Stimulated activated CD4-positive, alpha-beta T cell treated with anti-CD3 and anti-CD28 coated beads, Interleukin-1b, Interleukin-23, amount 100 ng/mL, for 4 hours (primary cell): ENCODE measurements around the gene CDC14B.
"Not testable (repeated sequence)": the region's sequence is repeated elsewhere in the genome, so short reads cannot be mapped to it uniquely, and the experiment has no call there.

Source experiments
- DNase-seq, 2 donors: peaks; one replicate each; pipeline ENCODE4 v3.0.0-alpha.2; 2020; ENCODE audit warnings: low read depth in 2 of 2

The CDC14B gene

DNA sequence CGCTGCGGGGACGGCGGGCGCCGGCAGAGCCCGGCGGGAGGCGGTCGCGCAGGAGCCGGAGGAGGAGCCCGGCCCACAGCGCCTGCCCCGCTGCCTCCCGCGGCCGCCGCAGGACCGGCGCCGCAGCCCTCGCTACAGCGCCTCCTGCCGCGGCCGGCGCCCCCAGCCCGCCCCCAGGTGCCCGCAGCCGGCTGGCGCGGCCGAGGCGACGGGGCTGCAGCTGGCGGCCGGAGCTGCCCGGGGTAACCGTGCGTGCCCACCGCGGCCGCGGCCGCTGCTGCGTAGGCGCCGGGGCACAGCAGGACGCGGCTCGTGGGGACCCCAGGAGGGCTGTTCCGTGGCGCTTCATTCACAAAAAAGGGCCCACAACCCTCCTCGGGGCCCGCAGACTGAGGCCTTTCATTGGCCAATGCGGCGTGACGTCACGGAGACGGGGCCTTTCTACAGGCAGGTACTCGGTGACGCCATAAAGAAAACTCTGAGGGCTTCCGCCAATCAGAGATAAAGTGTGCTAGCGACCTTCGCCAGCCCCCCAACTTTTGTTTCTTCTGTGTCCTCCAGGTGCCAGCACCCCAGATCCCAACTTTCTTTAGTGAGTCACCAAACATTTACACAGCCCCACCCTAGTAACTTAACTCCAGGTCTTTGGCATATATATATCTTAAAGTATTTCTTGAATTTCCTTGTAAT lies at the start of gene CDC14B:
CDC14B (minus strand) TSS at position 353 of the 690 bp plus-strand sequence. CDS start 465 bp downstream, outside the sequence.
- peak; percentile 51 to 70 for DNase-seq

DNA sequence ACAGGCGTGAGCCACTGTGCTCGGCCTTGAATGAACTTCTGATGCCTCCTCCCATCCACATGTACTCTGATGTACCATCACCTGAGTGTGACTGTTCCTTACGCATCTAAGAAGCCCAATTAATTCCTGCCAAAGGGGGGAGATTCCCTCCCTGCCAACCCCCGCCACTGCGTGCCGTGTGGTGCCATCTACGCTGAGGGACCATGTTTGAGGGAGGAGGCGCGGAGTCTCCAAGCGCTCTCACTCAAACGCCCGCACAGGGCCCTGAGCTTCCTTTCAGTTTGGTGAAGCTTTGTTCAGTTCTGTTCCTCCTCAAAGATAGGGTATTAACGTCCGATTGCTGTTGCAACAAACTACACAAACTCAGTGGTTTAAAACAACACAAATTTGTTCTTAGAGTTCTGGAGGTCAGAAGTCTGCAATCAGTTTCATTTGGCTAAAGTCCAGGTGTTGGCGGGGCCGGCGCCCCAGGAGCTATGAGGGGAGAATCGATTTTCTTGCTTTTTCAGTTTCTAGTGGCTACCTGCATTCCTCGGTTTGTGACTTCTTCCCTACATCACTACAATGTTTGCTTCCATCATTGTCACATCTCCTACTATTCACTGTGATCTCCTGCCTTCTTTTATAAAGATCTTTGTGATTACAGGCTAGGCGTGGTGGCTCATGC lies 49.4 kb upstream of the CDC14B start:
- DNase-seq, result no peak

DNA sequence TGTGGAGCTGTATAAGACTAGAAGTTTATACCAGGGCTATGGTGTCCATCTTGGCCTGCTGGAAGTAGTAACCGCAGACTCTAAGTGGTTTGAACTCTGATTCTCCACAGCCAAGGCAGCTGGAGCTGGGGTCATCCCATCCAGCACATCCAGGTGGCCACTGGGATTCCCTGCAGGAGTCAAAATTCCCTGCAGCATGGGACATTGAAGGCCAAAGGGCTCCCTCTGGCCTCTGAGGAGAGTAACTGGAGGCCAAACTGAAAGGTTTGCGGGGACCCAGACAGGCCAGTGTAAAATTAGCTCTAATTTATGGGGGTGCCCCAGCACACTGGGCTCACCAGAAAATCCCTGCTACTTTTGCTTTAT lies 47.7 kb upstream of the CDC14B start:
- DNase-seq, result no peak

DNA sequence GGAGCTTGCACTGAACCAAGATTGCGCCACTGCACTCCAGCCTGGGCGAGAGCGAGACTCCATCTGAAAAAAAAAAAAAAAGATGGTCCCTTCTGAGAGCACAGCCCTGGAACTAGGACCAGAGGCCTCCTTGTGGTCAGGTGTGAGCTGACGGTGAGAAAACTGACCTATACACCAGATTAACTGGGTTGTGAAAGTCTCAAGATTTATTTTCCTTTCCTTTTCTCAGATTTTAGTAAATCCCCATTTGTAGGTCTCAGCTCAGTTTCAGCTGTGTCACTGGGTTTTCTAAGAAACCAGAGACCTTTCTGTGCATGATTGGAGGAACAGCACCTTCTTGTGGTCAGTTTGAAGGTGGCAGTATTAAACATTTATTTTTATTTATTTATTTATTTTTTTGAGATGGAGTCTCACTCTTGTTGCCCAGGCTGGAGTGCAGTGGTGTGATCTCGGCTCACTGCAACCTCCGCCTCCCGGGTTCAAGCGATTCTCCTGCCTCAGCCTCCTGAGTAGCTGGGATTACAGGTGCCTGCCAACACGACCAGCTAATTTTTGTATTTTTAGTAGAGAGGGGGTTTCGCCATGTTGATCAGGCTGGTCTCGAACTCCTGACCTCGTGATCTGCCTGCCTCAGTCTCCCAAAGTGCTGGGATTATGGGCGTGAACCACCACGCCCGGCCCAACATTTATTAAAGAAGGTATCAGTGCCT lies 47.2 kb upstream of the CDC14B start:
- not testable (repeated sequence) for DNase-seq

DNA sequence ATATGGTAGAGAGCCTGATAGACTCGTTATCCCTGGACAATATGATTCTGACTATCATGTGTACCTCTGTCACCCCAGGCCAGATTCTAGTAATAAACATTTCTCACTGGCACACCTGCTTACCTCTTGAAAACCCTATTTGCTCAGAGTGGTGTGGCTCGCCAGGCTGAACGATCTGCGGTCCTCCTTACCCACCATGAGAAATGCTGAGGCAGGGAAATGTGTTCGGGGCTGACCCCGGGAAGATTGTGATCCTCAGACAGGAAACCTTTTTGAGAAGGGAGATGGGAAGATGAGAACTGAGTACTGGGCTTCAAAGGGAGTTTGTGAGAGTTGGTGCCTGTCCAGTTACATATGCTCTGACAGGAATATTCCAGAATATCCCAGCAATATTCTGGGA lies 46.1 kb upstream of the CDC14B start:
- no peak for DNase-seq

DNA sequence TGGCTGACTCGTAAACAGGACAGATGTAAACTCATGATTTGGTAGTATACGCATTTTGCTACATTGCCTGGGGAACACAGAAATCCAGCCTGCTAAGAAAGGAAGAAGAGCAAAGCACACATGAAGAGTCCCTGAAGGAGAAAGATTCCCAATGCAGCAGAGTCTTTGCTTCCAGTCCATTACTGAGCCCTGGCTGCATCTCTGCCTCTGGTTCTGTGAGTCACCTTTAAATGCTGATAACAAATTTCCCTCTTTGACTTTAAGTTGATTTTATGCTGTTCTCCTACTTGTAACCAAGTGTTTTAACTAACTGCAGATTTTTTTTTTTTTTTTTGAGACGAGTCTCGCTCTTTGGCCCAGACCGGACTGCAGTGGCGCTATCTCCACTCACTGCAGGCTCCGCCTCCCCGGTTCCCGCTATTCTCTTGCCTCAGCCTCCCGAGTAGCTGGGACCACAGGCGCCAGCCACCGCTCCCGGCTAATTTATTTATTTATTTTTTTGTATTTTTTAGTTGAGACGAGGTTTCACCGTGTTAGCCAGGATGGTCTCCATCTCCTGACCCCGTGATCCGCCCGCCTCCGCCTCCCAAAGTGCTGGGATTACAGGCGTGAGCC lies 44.0 kb upstream of the CDC14B start:
- DNase-seq, result no peak

DNA sequence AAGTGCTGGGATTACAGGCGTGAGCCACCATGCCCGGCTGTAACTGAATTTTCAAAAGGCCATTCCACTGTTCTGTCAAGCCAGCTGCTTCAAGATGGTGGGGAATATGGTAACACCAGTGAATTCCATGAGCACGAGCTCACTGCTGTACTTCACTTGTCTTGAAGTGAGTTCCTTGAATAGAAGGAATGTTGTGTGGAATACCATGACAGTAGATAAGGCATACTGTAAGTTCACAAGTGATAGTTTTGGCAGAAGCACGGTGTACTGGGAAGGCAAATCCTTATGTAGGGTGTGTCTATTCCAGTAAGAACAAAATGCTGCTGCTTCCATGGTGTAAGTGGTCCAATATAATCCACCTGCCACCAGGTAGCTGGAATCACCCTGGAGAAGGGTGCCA lies 42.1 kb upstream of the CDC14B start:
- DNase-seq, result no peak

DNA sequence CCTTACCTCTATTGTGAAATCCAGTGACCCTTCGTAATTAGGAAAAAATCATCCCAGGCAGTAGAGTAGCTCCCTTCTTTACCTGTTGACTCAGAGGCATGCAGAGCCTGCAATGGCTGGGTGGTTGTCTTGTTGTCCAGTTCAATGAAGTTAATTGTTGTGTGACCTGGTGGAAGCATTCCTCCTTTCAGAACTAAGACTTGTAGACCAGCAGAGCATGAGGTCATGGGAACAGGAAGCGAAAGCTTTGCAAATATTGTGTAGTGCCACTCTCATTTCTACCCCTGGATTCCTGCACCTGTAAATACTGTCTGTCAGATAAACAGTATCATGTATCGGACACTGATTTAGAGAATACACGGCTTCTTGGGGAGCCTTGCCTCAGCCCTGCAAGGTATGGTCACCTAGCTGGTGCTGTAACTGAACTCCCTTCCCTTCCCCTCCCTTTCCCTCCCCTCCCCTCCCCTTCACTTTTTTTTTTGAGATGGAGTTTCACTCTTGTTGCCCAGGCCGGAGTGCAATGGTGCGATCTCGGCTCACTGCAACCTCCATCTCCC lies 41.1 kb upstream of the CDC14B start:
- DNase-seq, result no peak

DNA sequence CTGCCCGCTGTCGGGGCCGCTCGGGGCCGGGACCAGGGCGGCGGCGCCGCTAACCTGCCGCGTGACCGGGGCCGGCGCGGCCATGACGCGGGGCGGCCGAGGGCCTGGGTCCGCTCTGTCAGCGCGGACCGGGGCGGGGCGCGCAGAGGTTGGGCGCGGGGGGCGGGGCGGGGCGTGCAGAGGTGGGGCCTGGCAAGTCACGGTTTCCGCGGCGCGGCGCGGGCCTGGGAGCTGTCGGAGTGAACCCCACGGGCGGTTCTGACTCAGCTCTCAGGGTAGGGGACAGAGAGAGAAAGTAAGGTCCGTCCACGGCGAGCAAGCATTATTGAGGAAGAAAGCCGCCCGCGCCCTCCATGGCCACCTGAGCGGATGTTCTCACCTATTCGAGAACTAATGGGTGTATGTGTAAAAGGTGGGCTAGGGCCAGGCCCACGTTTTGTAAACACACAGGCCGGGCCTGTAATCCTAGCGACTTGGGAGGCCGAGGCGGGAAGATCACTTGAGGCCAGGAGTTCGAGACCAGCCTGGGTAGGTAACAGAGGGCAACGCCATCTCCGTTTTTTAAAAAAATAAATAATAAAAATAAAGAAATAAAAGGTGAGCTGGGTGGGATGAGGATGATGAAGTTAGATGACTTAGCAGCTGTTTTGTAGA lies 35.7 kb upstream of the CDC14B start, which contains the start of gene PRXL2C:
PRXL2C (minus strand) TSS at position 120 of the 654 bp plus-strand sequence; CDS start at position 84, 36 bp downstream.
- peak; percentile 77 to 85 for DNase-seq

DNA sequence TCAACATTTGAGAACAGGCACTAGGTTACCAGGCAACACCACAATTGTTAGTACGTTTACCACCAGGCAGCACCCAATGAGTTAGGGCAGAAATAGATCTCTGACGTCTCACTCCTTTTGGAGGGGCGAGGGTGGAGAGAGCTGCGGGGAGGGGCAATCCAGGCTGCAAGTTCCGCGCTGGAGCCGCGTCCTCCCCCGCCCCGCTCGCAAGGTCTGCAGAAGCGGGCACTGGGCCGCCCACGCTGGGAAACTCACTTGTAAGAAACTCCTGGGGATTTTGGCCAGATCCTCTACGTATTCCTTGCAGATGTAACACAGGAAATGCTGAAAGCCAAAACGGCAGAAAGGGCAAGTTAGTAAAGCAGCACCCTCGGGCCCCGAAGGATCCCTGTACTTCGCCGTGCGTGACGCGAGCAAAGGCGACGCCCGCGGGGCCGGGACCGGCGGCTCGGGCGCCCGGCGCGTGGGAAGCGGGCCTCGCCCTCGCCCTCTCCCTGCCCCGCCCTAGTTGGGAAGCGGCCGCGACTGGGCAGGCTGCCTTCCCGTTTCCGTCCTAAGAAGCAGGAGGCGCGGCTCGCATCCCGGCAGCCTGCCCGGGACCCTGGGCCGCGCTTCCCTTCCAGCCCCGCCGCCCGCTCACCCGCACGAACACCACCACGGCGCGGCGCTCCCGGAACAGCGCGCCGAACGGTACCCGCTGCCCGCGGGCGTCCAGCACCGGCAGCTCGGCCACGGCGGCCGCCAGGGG lies 35.0 kb upstream of the CDC14B start:
- DNase-seq, result peak; percentile 31 to 39

DNA sequence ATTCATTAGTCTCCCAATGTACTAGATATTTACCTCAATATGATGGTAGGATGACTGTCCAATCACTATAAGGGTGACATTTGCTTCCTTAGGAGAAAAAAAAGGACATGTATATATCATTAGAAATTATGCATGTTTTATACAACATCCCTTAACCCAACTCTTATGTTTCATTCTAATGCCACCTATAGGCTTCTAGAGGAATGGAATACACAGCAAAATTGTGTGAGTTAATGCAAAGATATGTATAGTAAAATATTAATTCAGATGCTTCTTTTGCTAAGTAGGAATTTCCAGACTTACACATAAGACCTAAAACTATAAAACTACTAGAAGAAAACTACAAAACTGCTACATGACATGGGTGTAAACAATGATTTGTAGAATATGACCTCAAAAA lies 32.0 kb upstream of the CDC14B start:
- no peak for DNase-seq

DNA sequence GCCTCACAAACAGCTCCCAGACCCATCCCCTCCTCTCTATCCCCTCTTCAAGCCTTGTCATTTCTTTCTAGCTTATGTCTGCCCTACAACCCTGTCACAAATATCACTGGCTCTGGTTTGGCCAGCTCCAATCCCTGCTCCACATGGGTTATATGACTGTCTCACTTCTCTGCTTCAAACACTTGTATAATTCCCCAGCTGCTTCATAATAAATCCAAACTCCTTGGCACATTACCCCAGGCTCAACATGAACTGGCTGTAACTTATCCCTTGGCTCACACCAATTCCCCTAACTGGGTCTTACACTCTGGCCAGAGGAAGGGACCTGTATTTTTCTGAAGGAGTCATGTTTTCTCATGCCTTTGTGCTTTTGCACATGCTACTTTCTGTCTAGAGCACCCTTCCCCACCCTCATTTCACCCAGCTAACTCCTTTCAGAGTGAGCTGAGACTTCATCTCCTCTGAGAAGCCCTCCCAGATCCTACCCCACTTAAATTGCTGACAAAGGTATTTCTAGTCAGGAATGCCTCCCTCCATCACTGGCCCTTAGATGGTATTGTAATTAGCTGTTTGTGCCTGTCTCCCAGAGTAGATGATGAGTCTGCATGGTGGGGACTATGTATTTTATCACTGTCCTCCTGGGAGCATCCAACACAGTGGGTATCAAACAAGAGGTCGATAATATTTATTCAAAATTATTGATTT lies 30.1 kb upstream of the CDC14B start:
- DNase-seq, result no peak

DNA sequence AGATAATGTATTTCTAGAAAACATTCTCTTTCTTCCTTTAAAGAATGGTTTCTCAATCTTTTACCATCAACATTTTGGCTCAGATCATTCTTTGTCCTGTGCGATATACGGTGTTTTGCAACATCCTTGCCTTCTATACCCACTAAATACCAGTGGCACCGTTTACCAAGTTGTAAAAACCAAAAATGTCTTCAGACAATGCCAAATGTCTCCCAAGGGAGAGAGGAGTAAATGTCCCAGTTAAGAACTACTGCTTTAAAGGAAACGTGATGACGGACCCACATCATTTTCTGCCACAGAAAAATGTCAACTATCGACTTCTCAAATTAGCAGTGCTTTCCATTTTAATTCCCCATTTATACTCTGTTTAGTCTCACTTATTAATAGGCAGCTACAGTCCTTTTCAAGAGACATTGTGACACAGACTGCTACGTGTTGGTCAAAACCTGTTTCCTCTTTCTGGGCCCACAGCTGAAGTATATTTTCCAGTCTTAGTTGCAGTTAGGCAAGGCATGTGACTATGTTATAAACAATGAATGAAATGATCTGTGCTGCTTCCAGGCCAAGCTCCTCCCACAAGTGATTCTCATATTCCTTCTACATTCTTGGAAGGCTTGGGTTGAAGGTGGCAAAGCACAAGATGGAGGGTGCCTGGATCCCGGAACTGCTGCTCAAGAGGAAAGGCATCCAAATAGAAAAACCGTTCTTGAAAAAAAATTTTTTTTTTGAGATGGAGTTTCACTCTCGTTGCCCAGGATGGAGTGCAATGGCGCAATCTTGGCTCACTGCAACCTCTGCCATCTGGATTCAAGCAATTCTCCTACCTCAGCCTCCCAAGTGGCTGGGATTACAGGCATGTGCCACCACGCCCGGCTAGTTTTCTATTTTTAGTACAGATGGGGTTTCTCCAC lies 26.7 kb upstream of the CDC14B start:
- no peak for DNase-seq

DNA sequence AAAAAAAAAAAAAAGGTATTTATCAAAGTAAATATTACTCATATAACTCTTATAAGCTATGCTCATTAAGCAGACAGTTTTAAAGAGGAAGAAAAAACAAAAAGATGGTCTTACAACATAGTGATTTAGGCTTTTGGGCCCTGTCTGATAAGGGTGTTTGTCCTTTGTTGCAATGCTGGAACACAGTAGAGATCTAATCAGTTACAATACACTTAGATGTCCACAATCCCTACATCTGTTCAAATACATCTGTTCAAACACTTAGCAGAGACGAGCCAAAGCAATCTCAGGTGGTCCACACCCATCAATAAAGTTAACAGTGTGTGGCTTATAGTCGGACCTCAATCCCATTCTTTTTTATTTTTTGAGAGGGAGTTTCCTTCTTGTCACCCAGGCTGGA lies 24.5 kb upstream of the CDC14B start:
- no peak for DNase-seq

DNA sequence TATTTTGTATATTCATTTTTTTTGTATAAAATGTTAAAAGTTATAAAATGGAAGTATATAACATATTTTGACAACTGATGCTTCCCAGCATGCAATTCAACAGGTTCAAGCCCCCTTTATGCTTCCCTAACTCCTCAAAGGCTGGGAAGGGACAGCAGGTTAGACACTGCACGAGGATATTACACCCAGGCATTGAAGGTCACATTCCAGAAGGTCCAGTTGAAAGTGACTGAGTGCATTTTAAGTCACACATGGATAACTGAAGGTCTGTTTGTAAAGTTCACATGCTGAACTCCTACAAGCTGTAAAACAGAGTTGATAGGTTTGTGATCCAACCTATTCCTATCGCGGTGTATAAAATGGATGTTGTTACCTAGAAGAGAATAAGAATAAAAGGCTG lies 21.9 kb upstream of the CDC14B start:
- no peak for DNase-seq

DNA sequence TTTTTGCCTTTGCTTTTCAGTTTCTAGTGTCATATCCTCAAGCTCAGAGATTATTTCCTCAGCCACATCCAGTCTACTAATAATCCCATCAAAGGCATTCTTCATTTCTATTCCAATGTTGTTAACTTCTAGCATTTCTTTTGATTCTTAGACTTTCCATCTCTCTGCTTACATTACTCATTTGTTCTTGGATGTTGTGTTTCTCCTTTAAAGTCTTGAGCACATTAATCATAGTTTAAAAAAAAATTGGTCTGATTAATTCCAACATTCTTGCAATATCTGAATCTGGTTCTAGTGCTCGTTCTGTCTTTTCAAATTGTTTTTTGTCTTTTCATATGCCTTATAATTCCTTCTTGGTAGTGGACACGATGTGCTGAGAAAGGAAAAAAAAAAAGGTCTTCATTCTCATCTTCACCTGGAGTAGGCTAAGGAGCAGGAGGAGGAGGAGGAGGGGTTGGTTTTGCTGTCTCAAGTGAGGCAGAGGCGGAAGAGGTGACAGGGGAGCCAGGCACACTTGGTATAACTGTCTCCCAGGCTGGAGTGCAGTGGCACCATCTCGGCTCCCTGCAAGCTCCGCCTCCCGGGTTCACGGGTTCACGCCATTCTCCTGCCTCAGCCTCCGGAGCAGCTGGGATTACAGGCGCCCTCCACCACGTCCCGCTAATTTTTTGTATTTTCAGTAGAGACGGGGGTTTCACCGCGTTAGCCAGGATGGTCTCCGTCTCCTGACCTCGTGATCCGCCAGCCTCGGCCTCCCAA lies 19.1 kb upstream of the CDC14B start:
- DNase-seq, result no peak

DNA sequence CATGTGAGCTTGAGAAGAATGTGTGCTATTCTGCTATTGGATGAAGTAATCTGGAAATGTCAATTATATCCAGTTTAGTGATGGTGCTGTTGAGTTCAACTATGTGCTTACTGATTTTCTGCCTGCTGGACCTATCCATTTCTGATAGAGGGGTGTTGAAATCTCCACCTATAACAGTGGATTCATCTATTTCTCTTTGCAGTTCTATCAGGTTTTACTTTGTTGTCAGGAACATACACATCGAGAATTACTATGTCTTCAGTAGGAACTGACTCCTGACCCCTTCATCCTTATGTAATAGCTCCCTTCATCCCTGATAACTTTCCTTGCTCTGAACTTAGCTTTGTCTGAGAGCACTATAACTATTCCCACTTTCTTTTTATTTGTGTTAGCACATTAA lies 16.7 kb upstream of the CDC14B start:
- DNase-seq, result no peak

DNA sequence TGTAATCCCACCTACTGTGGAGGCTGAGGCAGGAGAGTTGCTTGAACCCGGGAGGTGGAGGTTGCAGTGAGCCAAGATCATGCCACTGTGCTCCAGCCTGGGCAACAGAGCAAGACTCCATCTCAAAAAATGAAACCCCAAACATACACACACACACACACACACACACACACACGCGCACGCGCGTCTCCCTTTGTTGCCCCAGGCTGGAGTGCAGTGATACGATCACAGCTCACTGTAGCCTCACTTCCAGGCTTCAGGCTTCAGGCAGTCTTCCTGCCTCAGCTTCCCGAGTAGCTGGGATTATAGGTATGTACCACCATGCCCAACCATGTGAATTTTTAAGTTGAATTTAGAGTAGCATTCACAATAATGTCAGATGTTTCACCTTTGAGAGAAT lies 13.9 kb upstream of the CDC14B start:
- DNase-seq, result not testable (repeated sequence)
